ENCODE results near the gene IL9R. TPM values are rescaled to one million over a fixed set of nuclear protein-coding genes. Genes with fewer than 3 reads are reported as not detected.
"Not testable (repeated sequence)": the region's sequence is repeated elsewhere in the genome, so short reads cannot be mapped to it uniquely, and the experiment has no call there.

The IL9R gene
- total RNA-seq, 1 experiment from 2014 or later = 1.4 TPM

GRCh38 chrX:155998761-155999510, 1.4 kb downstream of the IL9R start:
- no peak overlapping the region for H3K9ac ChIP-seq (ENCODE audit: low read length)
- H3K9me3 ChIP-seq (ENCODE audit: control insufficient read depth in 1 of 2, insufficient read depth in 1 of 2, low read depth in 1 of 2, low read length in 2 of 2) = no peaks in the 10 kb centered on the region
- no peak overlapping the region for H3K4me2 ChIP-seq (ENCODE audit: low read length)
- ChIA-PET POLR2A (no interaction called here), RAD21 (ENCODE audit: low non-redundant PET in 1 of 2, low total read pairs in 2 of 2, uncharacterized antibody in 2 of 2, unreplicated experiment in 2 of 2) (no interaction called here), CTCF (no interaction called here)
- no peaks in the 10 kb centered on the region for H3K79me2 ChIP-seq (ENCODE audit: insufficient read depth, low read length)
- no peaks in the 10 kb centered on the region for H3K27me3 ChIP-seq (ENCODE audit: insufficient read depth, low read length)
- no peaks in the 10 kb centered on the region for H3K4me1 ChIP-seq (ENCODE audit: control insufficient read depth in 1 of 2, insufficient read depth in 2 of 2, low read length in 2 of 2)
- no peak overlapping the region for H3K4me3 ChIP-seq (replicated peaks in 1 of 2; ENCODE audit: low read depth in 1 of 2, low read length in 2 of 2)
- no peak overlapping the region for H2AFZ ChIP-seq (ENCODE audit: low read depth, low read length, poor library complexity, severe bottlenecking)
- no peaks in the 10 kb centered on the region for H3K36me3 ChIP-seq (ENCODE audit: control insufficient read depth in 1 of 2, insufficient read depth in 2 of 2, low read length in 2 of 2)
- H3K9me2 ChIP-seq (ENCODE audit: insufficient read depth) = no peaks in the 10 kb centered on the region
- no peak for TF ChIP-seq POLR2AphosphoS5 (IDR thresholded peaks at IDR 0.05; ENCODE audit: low read depth, low read length)
- no peak for TF ChIP-seq RAD21 (IDR thresholded peaks at IDR 0.05; ENCODE audit: low read depth)
- TF ChIP-seq ZNF274 (IDR thresholded peaks at IDR 0.05; ENCODE audit: low read depth, low read length) = no peak
- no peak for TF ChIP-seq TCF7L2 (IDR thresholded peaks at IDR 0.05; ENCODE audit: borderline replicate concordance, extremely low read depth, insufficient read depth, insufficient read length)
- no peak for TF ChIP-seq EGR1 (IDR thresholded peaks at IDR 0.05; ENCODE audit: low read depth)
- TF ChIP-seq CEBPB (IDR thresholded peaks at IDR 0.05; ENCODE audit: low read depth) = no peak
- no peak for TF ChIP-seq CTCF (IDR thresholded peaks at IDR 0.05 in 2 of 3, conservative IDR thresholded peaks at IDR 0.05 in 1 of 3; ENCODE audit: borderline replicate concordance in 1 of 3, insufficient read depth in 1 of 3, low read depth in 2 of 3, low read length in 2 of 3)
- TF ChIP-seq POLR2A (IDR thresholded peaks at IDR 0.05; ENCODE audit: borderline replicate concordance, extremely low read depth, insufficient read depth, insufficient read length) = no peak
- TF ChIP-seq MAX (IDR thresholded peaks at IDR 0.05) = no peak
- no peak for TF ChIP-seq SP1 (IDR thresholded peaks at IDR 0.05; ENCODE audit: low read depth)
- no peak for ATAC-seq
- intact Hi-C loops (cut with micrococcal nuclease) = no loop called here
- DNase-seq (ENCODE audit: low read depth, low spot score) = no peak
- no peaks in the 10 kb centered on the region for H4K20me1 ChIP-seq (ENCODE audit: insufficient read depth)
- H3K27ac ChIP-seq (ENCODE audit: low read depth, low read length) = no peak overlapping the region
- no TSS peak for BruUV-seq (replicated peaks)

GRCh38 chrX:155999751-156000150, 2.3 kb downstream of the IL9R start:
- H3K27me3 ChIP-seq (ENCODE audit: insufficient read depth, low read length); CTCF ChIA-PET; H3K27ac ChIP-seq (ENCODE audit: low read depth, low read length); H3K9me2 ChIP-seq (ENCODE audit: insufficient read depth); intact Hi-C loops (cut with micrococcal nuclease); H3K4me2 ChIP-seq (ENCODE audit: low read length); H3K9ac ChIP-seq (ENCODE audit: low read length); BruUV-seq (replicated peaks); H3K36me3 ChIP-seq (ENCODE audit: control insufficient read depth in 1 of 2, insufficient read depth in 2 of 2, low read length in 2 of 2); H3K79me2 ChIP-seq (ENCODE audit: insufficient read depth, low read length); H3K9me3 ChIP-seq (ENCODE audit: control insufficient read depth in 1 of 2, insufficient read depth in 1 of 2, low read depth in 1 of 2, low read length in 2 of 2); H3K4me3 ChIP-seq (replicated peaks in 1 of 2; ENCODE audit: low read depth in 1 of 2, low read length in 2 of 2); RAD21 ChIA-PET (ENCODE audit: low non-redundant PET in 1 of 2, low total read pairs in 2 of 2, uncharacterized antibody in 2 of 2, unreplicated experiment in 2 of 2); POLR2A ChIA-PET; ATAC-seq; DNase-seq (ENCODE audit: low read depth, low spot score); H4K20me1 ChIP-seq (ENCODE audit: insufficient read depth); H3K4me1 ChIP-seq (ENCODE audit: control insufficient read depth in 1 of 2, insufficient read depth in 2 of 2, low read length in 2 of 2); H2AFZ ChIP-seq (ENCODE audit: low read depth, low read length, poor library complexity, severe bottlenecking): not testable (repeated sequence)

Measured in HCT116 (cell line).